Epithelial cell of prostate (primary cell): Measurements from ENCODE around the gene IMPDH2.
"Not testable (repeated sequence)": the region's sequence is repeated elsewhere in the genome, so short reads cannot be mapped to it uniquely, and the experiment has no call there.

Source experiments
- DNase-seq: peaks from one replicate; pipeline ENCODE4 v3.0.0-alpha.2; 2011; ENCODE audit warnings: low read depth, low spot score
- H3K27ac ChIP-seq: fragments of 450-650 bp; 2 replicates; pipeline ENCODE4 v1.5.1; 2017; ENCODE audit warnings: mild to moderate bottlenecking

IMPDH2 gene

GRCh38 chr3:49021813-49022687, 7.1 kb downstream of the IMPDH2 start, which contains the start of gene NDUFAF3:
Gene NDUFAF3 (plus strand): TSS chr3:49022121. CDS start chr3:49022145, 24 bp downstream.
- peak; percentile 85 for DNase-seq
- peak within 1 kb of the TSS; percentile 98 for H3K27ac ChIP-seq

DNA sequence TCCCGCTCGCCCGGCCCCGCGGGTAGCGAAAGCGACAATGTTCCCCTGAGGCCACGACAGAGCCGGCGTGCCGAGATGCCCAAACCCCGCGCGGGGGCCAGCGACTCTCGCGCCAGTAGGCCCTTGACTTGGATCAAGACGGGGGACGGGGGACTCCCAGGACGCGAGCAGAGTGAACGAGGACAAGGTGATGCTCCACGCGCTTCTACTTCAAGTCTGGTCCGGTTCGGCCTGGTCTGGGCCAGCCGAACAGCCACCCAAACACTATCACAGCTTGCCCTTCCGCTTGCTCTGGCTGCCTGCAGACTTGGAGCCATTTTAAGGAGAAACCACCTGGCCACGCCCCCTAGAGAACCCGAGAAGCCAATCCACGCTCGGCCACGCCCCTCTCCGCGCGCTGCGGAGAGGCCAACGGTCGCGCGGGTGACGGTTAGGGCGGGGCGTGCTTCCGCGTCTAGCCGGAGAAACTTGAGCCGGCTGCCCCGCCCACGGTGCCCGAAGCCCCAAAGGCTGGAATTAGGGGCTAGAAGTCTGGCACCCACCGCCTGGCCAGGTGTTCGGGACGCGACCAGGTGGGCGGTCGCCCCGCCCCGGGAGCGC, 7.9 kb downstream of the IMPDH2 start:
- H3K27ac ChIP-seq: peak overlapping the region; percentile 98
- DNase-seq: peak; percentile 87

DNA sequence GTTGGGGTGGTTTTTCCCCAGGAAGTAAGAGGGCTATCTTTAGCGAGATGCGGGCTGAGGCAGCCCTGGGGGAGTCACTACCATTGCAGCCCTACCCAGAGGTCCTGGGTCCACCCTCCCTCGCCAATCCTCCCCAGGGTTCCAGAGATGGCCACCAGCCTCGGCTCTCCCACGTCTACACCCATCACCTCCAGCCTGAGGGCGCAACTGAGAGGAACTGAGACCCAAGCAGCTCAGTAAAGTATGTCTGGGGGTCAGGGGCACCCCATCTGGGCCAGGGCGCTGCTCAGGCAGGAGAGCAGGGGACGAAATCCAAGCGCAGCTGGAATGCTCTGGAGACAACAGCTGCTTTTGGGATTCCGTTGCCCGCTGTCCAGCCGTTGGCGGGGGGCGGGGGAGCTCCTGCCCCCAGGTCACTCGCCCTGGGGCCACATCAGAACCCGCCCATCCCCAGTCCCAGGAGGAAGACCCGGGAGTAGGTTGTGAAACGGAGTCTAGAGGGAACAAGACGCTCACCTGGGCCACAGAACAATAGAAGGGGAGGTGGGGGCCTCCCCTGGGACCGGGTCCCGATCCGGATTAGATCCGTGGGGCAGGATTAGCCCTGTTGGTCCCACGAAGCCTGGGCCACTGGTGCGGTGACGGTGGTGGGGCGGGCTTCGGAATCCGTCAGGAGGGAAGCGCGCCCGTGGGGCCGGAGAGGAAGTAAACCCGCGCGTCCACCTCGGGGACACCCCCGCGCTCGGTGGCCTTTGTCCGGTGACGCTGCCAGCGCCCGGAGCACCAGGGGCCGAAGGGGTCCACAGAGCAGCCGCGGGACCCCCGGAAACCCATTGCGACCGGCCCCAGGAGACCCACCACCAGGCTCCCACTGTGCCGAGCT, 8.6 kb downstream of the IMPDH2 start:
- DNase-seq: no peak
- H3K27ac ChIP-seq: peak overlapping the region; percentile 98

- DNase-seq: no peak
- peak overlapping the region; percentile 98 for H3K27ac ChIP-seq
Observed at GRCh38 chr3:49019941-49020329, 9.3 kb downstream of the IMPDH2 start.

DNA sequence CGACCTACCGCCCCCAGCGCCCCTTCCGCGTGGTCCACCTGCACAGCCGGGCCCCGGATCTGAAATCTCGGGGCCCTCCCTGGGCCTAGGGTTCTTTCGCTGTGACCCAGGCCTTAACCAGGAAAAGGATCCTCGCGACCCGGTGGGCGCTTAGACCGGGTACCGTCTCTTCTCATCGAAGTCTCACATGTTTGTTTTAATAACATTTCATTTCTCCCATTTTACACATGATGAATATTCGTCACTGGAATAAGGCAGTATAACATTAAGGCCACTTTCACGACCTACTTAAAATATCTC, 10.5 kb downstream of the IMPDH2 start:
- H3K27ac ChIP-seq: peak overlapping the region; percentile 98

GRCh38 chr3:49017971-49018706, 11.1 kb downstream of the IMPDH2 start, which contains the start of gene DALRD3:
Gene DALRD3 (minus strand): TSS chr3:49018580. CDS start chr3:49018564, 16 bp downstream.
- peak within 1 kb of the TSS; percentile 98 for H3K27ac ChIP-seq
- DNase-seq: no peak

More for the DNA sequence above, 10.5 kb downstream of the IMPDH2 start:
- DNase-seq: no peak

DNA sequence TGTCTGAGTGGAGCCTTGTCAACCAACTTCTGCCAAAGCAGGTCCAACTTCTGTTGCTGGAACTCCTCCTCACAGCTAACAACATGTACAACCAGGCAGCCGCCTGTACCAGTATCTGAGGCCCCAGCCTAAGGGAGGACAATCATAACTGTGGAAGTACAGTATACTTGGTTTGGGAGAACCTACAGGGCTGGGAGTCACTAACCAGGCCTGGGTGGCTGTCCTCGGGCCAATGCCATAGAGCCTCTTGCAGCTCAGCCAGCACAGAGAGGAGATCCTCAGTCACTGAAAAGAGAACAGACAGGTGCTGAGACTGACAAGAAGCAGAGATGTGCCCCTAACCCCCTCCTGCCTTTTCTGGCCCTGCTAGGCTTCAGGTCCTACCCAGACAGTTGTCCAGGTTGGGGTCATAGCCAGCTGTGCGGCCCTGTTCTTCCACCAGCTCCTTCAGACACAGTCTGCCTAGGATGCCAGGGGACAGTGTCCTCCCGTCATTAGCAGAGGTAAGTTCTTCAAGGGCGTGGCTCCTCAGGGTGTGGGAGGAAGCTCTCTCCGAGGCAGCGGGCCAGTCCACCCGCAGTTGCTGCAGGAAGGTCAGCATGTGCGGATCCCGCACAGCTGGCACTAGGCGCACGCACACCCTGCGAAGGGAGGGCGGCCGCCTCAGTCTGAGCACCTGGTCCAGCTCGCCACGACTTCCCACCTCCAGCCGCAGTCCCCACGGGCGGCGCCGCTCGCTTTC, 11.8 kb downstream of the IMPDH2 start:
- DNase-seq: no peak
- H3K27ac ChIP-seq: peak overlapping the region; percentile 98

- peak overlapping the region; percentile 34 for H3K27ac ChIP-seq
- DNase-seq: no peak
Observed at GRCh38 chr3:49016414-49017228, 12.6 kb downstream of the IMPDH2 start.

GRCh38 chr3:49015765-49016164, 13.4 kb downstream of the IMPDH2 start:
- peak overlapping the region; percentile 34 for H3K27ac ChIP-seq
- DNase-seq: no peak

DNA sequence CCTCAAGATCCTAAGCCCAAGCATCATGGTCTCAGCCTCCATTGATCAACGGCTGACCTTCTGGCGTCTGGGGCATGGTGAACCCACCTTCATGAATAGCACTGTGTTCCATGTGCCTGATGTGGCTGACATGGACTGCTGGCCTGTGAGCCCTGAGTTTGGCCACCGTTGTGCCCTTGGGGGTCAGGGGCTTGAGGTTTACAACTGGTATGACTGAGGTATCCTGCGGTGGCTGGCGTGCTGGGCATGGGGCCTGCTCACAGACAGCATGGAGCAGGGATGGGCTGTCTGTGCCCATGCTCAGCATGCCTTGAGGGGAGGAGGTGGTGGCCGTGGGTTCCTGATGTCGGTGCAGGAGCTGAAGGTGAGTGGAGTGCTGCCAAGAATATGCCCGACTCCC, 14.1 kb downstream of the IMPDH2 start:
- peak overlapping the region; percentile 34 for H3K27ac ChIP-seq
- DNase-seq: no peak

DNA sequence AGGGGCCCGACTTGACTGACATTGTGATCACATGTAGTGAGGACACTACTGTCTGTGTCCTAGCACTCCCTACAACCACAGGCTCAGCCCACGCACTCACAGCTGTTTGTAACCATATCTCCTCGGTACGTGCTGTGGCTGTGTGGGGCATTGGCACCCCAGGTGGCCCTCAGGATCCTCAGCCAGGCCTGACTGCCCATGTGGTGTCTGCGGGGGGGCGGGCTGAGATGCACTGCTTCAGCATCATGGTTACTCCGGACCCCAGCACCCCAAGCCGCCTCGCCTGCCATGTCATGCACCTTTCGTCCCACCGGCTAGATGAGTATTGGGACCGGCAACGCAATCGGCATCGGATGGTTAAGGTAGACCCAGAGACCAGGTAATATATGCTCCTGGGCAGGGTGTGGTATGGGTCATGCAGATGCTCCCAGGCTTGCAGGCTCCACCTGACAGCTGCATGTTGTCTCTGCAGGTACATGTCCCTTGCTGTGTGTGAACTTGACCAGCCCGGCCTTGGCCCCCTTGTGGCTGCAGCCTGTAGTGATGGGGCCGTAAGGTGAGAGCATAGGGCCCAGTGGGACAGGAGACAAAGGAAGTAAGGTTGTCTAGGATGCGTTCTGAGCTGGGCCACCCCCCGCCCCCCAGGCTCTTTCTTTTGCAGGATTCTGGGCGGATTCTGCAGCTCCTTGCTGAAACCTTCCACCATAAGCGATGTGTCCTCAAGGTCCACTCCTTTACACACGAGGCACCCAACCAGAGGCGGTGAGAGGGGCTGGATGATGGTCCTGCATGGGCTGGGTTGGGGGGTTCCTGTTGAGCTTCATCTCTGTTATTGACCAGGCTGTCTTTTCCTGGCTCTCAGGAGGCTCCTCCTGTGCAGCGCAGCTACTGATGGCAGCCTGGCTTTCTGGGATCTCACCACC, 15.2 kb downstream of the IMPDH2 start:
- H3K27ac ChIP-seq: no peak overlapping the region
- DNase-seq: no peak

DNA sequence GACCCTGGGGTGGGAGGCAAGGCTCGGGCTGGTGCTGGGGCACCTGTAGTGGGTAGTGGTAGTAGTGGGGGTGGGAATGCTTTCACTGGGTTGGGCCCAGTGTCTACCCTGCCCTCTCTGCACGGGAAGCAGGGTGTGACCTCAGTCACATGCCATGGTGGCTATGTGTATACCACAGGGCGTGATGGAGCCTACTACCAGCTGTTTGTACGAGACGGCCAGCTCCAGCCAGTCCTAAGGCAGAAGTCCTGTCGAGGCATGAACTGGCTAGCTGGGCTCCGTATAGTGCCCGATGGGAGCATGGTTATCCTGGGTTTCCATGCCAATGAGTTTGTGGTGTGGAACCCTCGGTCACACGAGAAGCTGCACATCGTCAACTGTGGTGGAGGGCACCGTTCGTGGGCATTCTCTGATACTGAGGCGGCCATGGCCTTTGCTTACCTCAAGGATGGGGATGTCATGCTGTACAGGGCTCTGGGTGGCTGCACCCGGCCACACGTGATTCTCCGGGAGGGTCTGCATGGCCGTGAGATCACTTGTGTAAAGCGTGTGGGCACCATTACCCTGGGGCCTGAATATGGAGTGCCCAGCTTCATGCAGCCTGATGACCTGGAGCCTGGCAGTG, 16.0 kb downstream of the IMPDH2 start:
- no peak for DNase-seq
- peak overlapping the region; percentile 7 for H3K27ac ChIP-seq

GRCh38 chr3:49012441-49013017, 16.7 kb downstream of the IMPDH2 start:
- H3K27ac ChIP-seq: peak overlapping the region; percentile 7
- DNase-seq: no peak

DNA sequence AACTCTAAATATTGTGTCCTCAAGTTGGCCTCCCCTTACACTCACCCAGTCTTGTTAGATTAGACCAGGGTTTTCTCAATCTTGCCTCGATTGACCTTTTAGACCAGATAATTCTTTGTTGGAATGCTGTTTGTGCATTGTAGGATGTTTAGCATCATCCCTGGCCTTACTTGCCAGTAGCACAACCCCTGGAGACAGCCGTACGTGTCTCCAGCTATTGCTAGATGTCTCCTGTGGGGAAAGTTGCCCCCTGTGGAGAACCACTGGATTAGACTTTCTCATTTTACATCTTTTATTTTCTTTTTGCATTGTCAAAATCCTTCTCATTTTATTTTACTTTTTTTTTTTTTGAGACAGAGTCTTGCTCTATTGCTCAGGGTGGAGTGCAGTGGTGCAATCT, 19.8 kb downstream of the IMPDH2 start:
- H3K27ac ChIP-seq: no peak overlapping the region
- DNase-seq: no peak

GRCh38 chr3:49008627-49009026, 20.6 kb downstream of the IMPDH2 start:
- peak overlapping the region; percentile 84 for H3K27ac ChIP-seq
- not testable (repeated sequence) for DNase-seq

GRCh38 chr3:49007771-49008528, 21.2 kb downstream of the IMPDH2 start:
- peak overlapping the region; percentile 84 for H3K27ac ChIP-seq
- no peak for DNase-seq
